A375 (cell line): ENCODE results near the gene DNAI4. TPM values are rescaled to one million over a fixed set of nuclear protein-coding genes. Genes with fewer than 3 reads are reported as not detected.

Source experiments
- total RNA-seq: library from RNA; depleted of rRNA; stranded (reverse); fragments of >200 nt; shearing (Covaris generic); gene quantifications from 2 replicates; pipeline ENCODE4 v1.2.3, GENCODE V29; 2014; rRNA removed

The DNAI4 gene, protein sequence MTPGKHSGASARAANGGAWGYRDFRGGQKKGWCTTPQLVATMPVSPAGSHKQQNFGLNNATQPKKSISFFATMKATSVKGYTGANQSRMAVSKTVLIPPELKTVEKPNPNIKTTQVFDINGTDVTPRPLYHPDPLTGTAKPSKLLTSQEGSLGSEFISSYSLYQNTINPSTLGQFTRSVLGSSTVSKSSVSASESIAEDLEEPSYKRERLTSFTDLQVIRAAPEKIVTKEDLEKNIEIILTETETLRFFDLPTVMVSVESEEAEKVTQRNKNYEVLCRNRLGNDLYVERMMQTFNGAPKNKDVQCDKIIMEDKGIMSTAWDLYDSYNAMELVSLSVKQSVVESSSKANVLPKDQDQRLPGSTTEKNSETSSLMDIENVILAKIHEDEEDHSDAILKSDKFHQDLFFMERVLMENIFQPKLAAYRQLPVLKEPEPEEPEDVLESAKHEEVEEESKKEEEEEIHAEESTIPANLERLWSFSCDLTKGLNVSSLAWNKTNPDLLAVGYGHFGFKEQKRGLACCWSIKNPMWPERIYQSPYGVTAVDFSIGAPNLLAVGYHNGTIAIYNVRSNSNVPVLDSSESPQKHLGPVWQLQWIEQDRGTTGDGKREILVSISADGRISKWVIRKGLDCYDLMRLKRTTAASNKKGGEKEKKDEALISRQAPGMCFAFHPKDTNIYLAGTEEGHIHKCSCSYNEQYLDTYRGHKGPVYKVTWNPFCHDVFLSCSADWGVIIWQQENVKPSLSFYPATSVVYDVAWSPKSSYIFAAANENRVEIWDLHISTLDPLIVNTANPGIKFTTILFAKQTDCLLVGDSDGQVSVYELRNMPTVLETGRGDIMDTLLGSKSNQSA
- total RNA-seq: not detected in 2 replicates

DNA sequence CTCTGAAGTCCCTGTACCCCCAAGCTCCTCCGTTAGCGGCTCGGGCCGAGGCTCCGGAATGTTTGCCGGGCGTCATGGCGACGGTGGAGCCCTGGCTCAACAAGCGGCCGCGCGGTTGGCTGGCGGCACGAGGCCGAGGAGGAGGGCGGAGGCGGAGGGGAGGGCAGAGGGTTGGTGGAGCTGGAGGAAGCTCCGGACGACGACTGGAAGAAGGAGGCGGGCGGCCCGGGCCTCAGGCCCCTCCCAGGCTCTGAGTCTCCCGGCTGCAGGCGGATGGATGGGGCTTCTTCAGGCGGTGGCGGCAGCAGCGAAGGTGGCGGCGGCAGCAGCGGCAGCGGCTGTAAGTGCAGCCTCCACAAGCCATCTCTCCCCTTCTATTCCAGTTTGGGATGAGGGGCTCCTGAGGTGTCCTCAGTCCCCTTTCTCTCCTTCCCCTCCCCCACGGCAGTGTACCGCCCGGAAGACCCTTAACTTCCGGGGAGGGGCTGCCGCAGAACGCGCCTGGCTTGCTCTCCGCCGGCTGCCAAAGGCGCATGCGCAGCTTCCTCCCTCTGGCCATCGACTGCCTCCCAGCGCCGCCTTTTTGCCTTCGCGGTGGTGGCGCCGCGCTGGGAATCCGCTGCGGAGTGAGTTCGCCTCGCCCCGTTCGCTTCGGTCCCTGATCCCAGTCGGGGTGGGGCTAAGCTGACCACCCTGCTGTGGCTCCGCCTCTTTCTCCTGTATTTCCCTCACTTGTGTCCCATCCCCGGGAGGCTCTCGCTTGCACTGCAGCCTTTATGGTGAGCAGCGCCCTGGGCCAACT is at the start of gene DNAI4, which contains the start of gene MIER1:
DNAI4 (minus strand) TSS at position 101 of the 802 bp plus-strand sequence; CDS start at position 76, 25 bp downstream.
MIER1 (plus strand) TSS at position 235 of the 802 bp plus-strand sequence; CDS start at position 274, 39 bp downstream.

Other genes with a start within 250 kb of the DNAI4 start
- not detected in 2 replicates for gene DYNLT5, start 172.4 kb downstream of the DNAI4 start, total RNA-seq
- not detected in 2 replicates for gene INSL5, start 123.6 kb downstream of the DNAI4 start, total RNA-seq
- 23.8 and 28.9 TPM in 2 replicates for gene MIER1, start 134 bp upstream of the DNAI4 start, total RNA-seq
- gene SLC35D1, start 129.3 kb upstream of the DNAI4 start, total RNA-seq: 8.7 and 9.2 TPM in 2 replicates
- not detected in 2 replicates for gene C1orf141, start 210.1 kb upstream of the DNAI4 start, total RNA-seq
- not detected in 2 replicates for gene IL23R, start 241.6 kb upstream of the DNAI4 start, total RNA-seq